ENCODE measurements around the gene ATG4D. TPM values are rescaled to one million over a fixed set of nuclear protein-coding genes. Genes with fewer than 3 reads are reported as not detected.

Gene ATG4D
- total and polyA plus RNA-seq, 11 donors, result 47.3 to 83.5 (median 55.9) TPM

DNA sequence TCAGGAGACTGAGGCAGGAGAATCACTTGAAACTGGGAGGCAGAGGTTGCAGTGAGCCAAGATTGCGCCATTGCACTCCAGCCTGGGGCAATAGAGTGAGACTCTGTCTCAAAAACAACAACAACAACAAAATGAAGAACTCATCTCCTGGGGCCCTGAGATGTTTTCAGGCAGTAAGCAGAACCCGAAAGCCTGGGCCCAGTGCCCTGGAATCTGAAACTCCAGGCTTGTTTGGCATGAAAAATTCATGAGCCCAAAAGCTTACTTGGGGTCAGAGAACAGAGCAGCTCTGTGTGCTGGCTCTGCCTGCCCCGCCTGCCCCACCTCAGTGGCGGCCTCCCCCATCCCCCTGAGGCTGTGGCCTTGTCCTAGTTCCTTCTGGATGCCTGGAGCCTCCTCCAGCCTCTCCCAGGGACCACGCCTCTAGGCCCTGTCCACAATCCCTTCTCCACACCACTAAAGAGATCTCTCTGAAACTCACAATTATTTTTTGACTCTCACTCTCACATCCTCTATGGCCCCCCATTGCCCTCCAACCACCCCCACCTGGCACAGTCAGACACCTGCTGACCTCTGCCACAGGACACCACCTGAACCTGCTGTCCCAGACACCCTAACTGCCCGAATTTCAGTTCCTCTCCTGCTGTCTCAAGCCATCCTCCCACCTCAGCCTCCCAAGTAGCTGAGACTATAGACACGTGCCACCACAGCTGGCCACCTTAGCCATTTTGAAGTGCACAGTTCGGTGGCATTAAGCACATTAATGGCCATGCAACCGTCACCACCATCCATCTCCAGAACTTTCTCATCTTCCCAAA is 50.3 kb downstream of the ATG4D start:
- Histone ChIP-seq H3K4me1 (peaks cover 0 to 35% (median 3%) of the 10 kb centered on the region in 12 donors), H3K36me3 (no peaks in the 10 kb centered on the region), H3K9me3 (no peaks in the 10 kb centered on the region), H3K27ac (peak overlapping the region in 2 of 12 donors; percentile 1 to 15), H3K4me3 (no peak overlapping the region), H3K27me3 (peaks cover 0 to 9% (median 0%) of the 10 kb centered on the region in 9 donors)
- DNase-seq, result no peak
- TF ChIP-seq, protein P1, sequence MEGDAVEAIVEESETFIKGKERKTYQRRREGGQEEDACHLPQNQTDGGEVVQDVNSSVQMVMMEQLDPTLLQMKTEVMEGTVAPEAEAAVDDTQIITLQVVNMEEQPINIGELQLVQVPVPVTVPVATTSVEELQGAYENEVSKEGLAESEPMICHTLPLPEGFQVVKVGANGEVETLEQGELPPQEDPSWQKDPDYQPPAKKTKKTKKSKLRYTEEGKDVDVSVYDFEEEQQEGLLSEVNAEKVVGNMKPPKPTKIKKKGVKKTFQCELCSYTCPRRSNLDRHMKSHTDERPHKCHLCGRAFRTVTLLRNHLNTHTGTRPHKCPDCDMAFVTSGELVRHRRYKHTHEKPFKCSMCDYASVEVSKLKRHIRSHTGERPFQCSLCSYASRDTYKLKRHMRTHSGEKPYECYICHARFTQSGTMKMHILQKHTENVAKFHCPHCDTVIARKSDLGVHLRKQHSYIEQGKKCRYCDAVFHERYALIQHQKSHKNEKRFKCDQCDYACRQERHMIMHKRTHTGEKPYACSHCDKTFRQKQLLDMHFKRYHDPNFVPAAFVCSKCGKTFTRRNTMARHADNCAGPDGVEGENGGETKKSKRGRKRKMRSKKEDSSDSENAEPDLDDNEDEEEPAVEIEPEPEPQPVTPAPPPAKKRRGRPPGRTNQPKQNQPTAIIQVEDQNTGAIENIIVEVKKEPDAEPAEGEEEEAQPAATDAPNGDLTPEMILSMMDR (IDR thresholded peaks at IDR 0.05), result no peak
- intact Hi-C loops (cut with DNase I), result no loop called here
- ATAC-seq, result peak in 2 of 4 donors; percentile 24 to 57
- 73 to 80% (median 77%) methylated on average over 9 of the region's 9 CpGs for WGBS, 4 donors

DNA sequence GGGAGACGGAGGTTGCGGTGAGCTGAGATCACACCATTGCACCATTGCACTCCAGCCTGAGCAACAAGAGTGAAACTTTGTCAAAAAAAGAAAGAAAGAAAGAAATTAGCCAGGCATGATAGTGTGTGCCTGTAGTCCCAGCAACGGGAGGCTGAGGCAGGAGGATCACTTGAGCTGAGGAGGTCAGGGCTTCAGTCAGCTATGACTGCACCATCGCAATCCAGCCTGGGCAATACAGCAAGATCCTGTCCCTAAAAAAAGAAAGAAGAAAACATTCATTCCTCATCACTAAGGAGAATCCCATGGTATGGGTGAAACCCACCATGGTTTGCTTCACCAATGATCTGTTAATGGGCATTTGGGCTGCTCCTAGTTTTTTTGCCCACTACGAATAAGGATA is 56.4 kb downstream of the ATG4D start:
- Histone ChIP-seq H3K4me1 (peaks cover 0 to 48% (median 22%) of the 10 kb centered on the region in 12 donors), H3K4me3 (no peak overlapping the region), H3K27me3 (no peaks in the 10 kb centered on the region), H3K9me3 (peaks cover 0 to 4% (median 0%) of the 10 kb centered on the region in 12 donors), H3K27ac (no peak overlapping the region), H3K36me3 (no peaks in the 10 kb centered on the region)
- no peak for TF ChIP-seq POLR2A (IDR thresholded peaks at IDR 0.05)
- TF ChIP-seq, protein P1 (IDR thresholded peaks at IDR 0.05), result no peak
- 95 to 97% (median 96%) methylated on average over 5 of the region's 5 CpGs for WGBS, 4 donors
- DNase-seq (no peak), ATAC-seq (no peak)
- intact Hi-C loops (cut with DNase I), result loop anchor here in 1 of 10 donors (5.0 kb wide), 1 partner anchor 42 kb away; no protein-coding TSS in a partner anchor

DNA sequence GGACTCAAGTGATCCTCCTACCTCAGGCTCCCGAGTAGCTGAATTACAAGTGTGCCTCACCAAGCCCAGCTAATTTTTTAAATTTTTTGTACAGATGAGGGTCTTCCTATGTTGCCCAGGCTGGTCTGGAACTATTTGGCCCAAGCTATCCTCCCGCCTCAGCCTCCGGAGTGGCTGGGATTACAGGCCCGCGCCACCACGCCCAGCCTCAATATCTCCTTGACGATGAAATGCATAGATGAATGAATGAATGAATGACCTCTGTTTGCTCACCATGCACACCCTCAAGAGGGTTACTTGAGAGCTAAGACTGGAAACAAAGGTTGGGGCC is 58.3 kb downstream of the ATG4D start:
- 24 to 26% (median 24%) methylated on average over 7 of the region's 7 CpGs for WGBS, 4 donors
- Histone ChIP-seq H3K27me3 (no peaks in the 10 kb centered on the region), H3K9me3 (peaks cover 0 to 4% (median 0%) of the 10 kb centered on the region in 12 donors), H3K36me3 (no peaks in the 10 kb centered on the region), H3K27ac (peak overlapping the region in 5 of 12 donors; percentile 34 to 99 (median 52)), H3K4me3 (peak overlapping the region in 8 of 12 donors; percentile 88 to 100 (median 100)), H3K4me1 (peaks cover 0 to 40% (median 24%) of the 10 kb centered on the region in 12 donors)
- no peak for TF ChIP-seq POLR2A (IDR thresholded peaks at IDR 0.05)
- TF ChIP-seq, protein P1 (IDR thresholded peaks at IDR 0.05), result no peak
- ATAC-seq, result no peak
- intact Hi-C loops (cut with DNase I), result loop anchor here in 1 of 10 donors (5.0 kb wide), 1 partner anchor 40 kb away; no protein-coding TSS in a partner anchor
- DNase-seq, result no peak

DNA sequence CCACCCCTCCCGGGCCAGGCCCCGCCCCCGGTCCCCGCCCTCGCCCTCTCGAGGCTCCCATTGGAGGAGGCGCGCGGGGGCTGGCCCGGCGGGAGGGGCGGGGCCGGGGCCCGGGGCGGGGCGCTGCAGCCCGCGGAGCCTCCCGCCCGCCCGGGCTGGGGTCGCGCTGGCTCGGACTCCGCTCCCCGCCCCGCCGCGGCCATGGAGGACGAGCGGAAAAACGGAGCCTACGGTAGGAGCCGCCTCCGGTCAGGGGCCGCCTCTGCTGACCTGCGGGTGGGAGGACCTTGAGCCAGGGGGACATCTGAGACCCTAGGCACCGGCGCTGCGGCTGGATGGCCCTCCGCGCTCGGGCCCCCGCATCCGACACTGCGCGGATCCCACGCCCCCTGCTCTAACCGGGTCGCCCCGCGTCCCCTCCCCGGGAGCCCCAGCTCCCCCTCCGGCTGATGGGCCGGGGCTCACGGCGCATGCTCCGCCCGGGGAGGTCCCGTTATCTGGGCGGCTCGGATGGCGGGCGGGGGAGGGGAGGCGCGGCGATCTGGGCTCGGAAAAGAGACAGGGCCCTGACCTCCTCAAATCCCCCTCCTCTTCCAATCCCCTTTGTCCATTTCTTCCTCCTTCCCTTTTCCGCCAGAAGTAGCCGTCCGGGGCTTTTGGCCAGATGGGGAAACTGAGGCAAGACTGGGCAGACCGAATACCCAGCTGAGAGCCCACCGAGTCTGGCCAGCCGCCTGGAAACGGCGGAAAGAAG is 58.8 kb downstream of the ATG4D start:
- intact Hi-C loops (cut with DNase I), result loop anchor here in 1 of 10 donors (5.0 kb wide), 1 partner anchor 40 kb away; no protein-coding TSS in a partner anchor
- Histone ChIP-seq H3K36me3 (no peaks in the 10 kb centered on the region), H3K4me3 (peak overlapping the region; percentile 88 to 100 (median 100)), H3K27me3 (no peaks in the 10 kb centered on the region), H3K4me1 (peaks cover 0 to 36% (median 22%) of the 10 kb centered on the region in 12 donors), H3K27ac (peak overlapping the region; percentile 91 to 99 (median 97)), H3K9me3 (peaks cover 0 to 4% (median 0%) of the 10 kb centered on the region in 12 donors)
- peak; percentile 87 to 93 (median 89) for DNase-seq
- WGBS, 4 donors, result 0 to 1% (median 0%) methylated on average over 35 to 76 of the region's 76 CpGs
- ATAC-seq, result peak; percentile 87 to 99 (median 96)
- peak in 1 of 2 donors; percentile 75 for TF ChIP-seq POLR2A (IDR thresholded peaks at IDR 0.05)
- TF ChIP-seq, protein P1 (IDR thresholded peaks at IDR 0.05), result no peak
